ENCODE data around the gene DNAJC17.

GRCh38 chr15:40756938-40757337 is 50.3 kb downstream of the DNAJC17 start:
- TF ChIP-seq POLR2A (IDR thresholded peaks at IDR 0.05): no peak
- TF ChIP-seq CTCF (IDR thresholded peaks at IDR 0.05): no peak
- TF ChIP-seq POLR2AphosphoS5 (IDR thresholded peaks at IDR 0.05): no peak
